Parathyroid adenoma (tissue), 2 donors: ENCODE data around the gene NR1H3.

Source experiments
- H2AFZ ChIP-seq: fragments of 300-600 bp; sonication (generic); one replicate; pipeline ENCODE4 v1.7.0; 2017; ENCODE audit warnings: antibody characterized with exemption, mild to moderate bottlenecking
- H3K27ac ChIP-seq: fragments of 300-600 bp; sonication (generic); one replicate; pipeline ENCODE4 v1.7.0; 2017
- H3K27me3 ChIP-seq: fragments of 300-600 bp; sonication (generic); one replicate; pipeline ENCODE4 v1.7.0; 2017; ENCODE audit warnings: low read length; ENCODE audit not compliant: control insufficient read depth, insufficient read depth
- H3K36me3 ChIP-seq: fragments of 300-600 bp; sonication (generic); one replicate; pipeline ENCODE4 v1.7.0; 2017; ENCODE audit warnings: low read length; ENCODE audit not compliant: control insufficient read depth, insufficient read depth
- H3K4me1 ChIP-seq: fragments of 300-600 bp; sonication (generic); one replicate; pipeline ENCODE4 v1.7.0; 2017; ENCODE audit warnings: control low read depth
- H3K4me2 ChIP-seq: fragments of 300-600 bp; sonication (generic); one replicate; pipeline ENCODE4 v1.7.0; 2017; ENCODE audit warnings: low read length
- H3K4me3 ChIP-seq: fragments of 300-600 bp; sonication (generic); one replicate; pipeline ENCODE4 v1.7.0; 2017; ENCODE audit warnings: low read depth, low read length
- H3K79me2 ChIP-seq: fragments of 300-600 bp; sonication (generic); one replicate; pipeline ENCODE4 v1.7.0; 2017; ENCODE audit warnings: control low read depth
- H3K9ac ChIP-seq: fragments of 300-600 bp; sonication (generic); one replicate; pipeline ENCODE4 v1.7.0; 2017; ENCODE audit warnings: mild to moderate bottlenecking
- H3K9me3 ChIP-seq: fragments of 300-600 bp; sonication (generic); one replicate; pipeline ENCODE4 v1.7.0; 2017; ENCODE audit warnings: low read length; ENCODE audit not compliant: control insufficient read depth
- TF ChIP-seq, protein P1 (sequence below): fragments of 300-600 bp; sonication (generic); IDR thresholded peaks from one replicate; pipeline ENCODE4 v1.7.0; 2017; ENCODE audit warnings: antibody characterized with exemption, mild to moderate bottlenecking
- donor health status: primary hyperparathyroidism.

Gene NR1H3

DNA sequence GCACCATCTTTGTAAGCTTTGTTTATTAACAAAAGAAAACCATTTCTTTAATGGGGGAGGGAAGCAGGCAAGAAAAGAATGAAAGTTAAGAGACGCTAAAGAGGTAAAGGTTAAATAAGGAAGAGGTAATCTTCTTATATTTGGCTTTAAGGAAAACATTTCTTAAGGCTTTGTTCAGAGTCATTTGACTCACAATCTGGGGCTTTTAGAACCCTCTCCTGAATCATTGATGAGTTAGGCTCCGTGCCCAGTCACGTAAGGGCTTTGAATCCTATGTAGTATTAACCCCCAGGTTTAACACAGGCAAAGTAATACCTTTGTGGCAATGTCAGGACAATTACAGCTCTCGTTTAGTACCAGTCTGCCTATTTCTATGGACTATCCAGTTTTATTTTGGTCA lies 38.2 kb downstream of the NR1H3 start:
- no peak overlapping the region for H2AFZ ChIP-seq
- no peaks in the 10 kb centered on the region for H3K27me3 ChIP-seq
- H3K4me1 ChIP-seq = no peaks in the 10 kb centered on the region
- H3K9ac ChIP-seq = no peak overlapping the region
- no peak overlapping the region for H3K27ac ChIP-seq
- H3K79me2 ChIP-seq = no peaks in the 10 kb centered on the region
- TF ChIP-seq, protein P1, sequence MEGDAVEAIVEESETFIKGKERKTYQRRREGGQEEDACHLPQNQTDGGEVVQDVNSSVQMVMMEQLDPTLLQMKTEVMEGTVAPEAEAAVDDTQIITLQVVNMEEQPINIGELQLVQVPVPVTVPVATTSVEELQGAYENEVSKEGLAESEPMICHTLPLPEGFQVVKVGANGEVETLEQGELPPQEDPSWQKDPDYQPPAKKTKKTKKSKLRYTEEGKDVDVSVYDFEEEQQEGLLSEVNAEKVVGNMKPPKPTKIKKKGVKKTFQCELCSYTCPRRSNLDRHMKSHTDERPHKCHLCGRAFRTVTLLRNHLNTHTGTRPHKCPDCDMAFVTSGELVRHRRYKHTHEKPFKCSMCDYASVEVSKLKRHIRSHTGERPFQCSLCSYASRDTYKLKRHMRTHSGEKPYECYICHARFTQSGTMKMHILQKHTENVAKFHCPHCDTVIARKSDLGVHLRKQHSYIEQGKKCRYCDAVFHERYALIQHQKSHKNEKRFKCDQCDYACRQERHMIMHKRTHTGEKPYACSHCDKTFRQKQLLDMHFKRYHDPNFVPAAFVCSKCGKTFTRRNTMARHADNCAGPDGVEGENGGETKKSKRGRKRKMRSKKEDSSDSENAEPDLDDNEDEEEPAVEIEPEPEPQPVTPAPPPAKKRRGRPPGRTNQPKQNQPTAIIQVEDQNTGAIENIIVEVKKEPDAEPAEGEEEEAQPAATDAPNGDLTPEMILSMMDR = no peak
- H3K4me3 ChIP-seq = no peak overlapping the region
- no peaks in the 10 kb centered on the region for H3K36me3 ChIP-seq
- H3K9me3 ChIP-seq = no peaks in the 10 kb centered on the region
- no peak overlapping the region for H3K4me2 ChIP-seq

DNA sequence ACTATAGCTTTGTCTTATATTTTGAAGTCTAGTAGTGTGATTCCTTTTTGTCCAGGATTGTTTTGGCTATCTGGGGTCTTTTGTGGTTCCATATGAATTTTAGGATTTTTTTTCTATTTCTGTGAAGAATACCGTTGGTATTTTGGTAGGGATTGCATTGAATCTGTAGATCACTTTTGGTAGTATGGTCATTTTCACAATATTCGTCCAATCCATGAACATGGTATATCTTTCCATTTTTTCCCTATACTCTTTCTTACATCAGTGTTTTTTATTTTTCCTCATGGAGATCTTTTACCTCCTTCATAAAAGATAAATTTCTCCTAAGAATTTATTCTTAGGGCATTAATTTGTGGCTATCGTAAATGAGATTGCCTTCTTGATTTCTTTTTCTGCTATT lies 41.3 kb downstream of the NR1H3 start:
- no peaks in the 10 kb centered on the region for H3K4me1 ChIP-seq
- H3K27me3 ChIP-seq = no peaks in the 10 kb centered on the region
- H3K9ac ChIP-seq = no peak overlapping the region
- H3K4me2 ChIP-seq = no peak overlapping the region
- no peak overlapping the region for H3K4me3 ChIP-seq
- no peak overlapping the region for H2AFZ ChIP-seq
- H3K79me2 ChIP-seq = peaks cover 3% of the 10 kb centered on the region
- no peaks in the 10 kb centered on the region for H3K9me3 ChIP-seq
- no peak overlapping the region for H3K27ac ChIP-seq
- TF ChIP-seq, protein P1 = no peak
- no peaks in the 10 kb centered on the region for H3K36me3 ChIP-seq

DNA sequence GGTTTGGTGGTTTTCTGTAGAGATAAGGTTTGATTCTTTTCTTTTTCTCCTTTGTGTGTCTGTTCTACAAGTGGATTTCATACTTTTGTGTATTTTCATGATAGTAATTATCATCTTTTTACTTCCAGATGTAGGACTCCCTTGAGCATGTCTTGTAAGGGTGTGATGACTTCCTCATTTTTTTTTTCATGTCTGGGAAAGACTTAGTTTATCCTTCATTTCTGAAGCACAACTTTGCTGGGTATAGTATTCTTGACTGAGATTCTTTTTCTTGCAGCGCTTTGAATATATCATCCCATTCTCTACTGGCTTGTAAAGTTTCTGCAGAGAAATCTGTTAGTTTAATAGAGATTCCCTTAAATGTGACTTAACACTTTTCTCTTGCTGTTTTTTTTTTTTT lies 45.1 kb downstream of the NR1H3 start:
- Histone ChIP-seq H2AFZ (no peak overlapping the region), H3K4me2 (no peak overlapping the region), H3K27ac (no peak overlapping the region), H3K9me3 (no peaks in the 10 kb centered on the region), H3K4me3 (no peak overlapping the region), H3K4me1 (no peaks in the 10 kb centered on the region), H3K9ac (no peak overlapping the region), H3K36me3 (no peaks in the 10 kb centered on the region), H3K79me2 (peaks cover 3% of the 10 kb centered on the region), H3K27me3 (no peaks in the 10 kb centered on the region)
- TF ChIP-seq, protein P1 = no peak

DNA sequence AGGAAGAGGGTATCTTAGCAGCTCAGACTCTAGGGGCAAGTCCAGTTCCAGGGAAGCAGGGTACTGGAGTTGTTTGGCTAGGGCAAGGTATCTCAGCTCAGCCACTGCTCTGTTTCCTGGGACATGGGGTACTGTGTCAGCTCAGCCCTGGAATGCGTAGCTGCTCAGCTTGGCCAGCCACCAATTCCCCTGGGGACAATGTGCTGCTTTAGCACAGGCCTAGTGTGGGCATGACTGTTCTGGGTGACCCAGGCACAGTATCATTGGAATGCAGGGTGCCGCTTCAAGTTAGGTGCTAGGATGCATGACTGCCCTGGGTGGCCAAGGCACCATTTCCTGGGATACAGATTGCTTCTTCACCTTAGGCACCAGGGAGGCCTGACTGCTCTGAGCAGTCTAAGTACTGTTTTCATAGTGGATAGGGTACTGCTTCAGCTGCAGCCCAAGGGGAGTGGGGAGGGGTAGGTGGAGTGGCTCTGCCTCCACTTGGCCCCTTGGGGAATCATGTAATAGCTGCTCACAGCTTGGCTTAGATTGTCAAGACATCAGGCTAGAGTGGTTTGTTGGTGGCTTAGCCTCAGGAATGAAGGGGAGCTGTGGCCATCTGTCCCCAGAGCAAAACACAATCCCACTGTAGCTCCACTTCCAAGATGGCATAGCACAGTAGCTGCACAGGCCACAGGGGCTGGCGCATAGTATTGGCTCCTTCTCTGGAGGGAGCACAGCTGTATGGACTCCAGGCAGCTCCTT lies 48.1 kb downstream of the NR1H3 start:
- Histone ChIP-seq H3K27ac (no peak overlapping the region), H3K9me3 (no peaks in the 10 kb centered on the region), H3K4me3 (no peak overlapping the region), H3K36me3 (no peaks in the 10 kb centered on the region), H3K4me1 (no peaks in the 10 kb centered on the region), H3K4me2 (no peak overlapping the region), H3K27me3 (no peaks in the 10 kb centered on the region), H3K79me2 (peaks cover 3% of the 10 kb centered on the region), H3K9ac (no peak overlapping the region), H2AFZ (no peak overlapping the region)
- TF ChIP-seq, protein P1 = no peak

DNA sequence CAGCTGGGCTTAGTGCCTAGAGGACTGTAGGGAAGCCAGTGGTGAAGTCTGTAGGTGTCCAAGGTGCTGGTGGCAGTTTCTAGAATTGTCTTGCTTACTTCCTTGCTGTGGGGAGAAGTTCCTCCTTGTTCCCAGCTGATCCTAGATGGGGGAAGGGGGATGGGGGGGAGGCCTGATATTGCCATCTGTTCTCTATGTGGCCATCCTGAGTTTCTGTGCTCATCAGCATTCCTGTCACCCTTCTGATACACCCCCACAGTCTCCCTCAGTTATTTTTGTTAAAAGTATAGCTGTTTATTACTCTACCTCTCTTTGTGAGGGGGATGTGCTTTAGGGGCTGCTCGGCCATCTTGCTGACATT lies 48.7 kb downstream of the NR1H3 start:
- Histone ChIP-seq H3K4me3 (no peak overlapping the region), H3K4me1 (no peaks in the 10 kb centered on the region), H3K9ac (no peak overlapping the region), H3K79me2 (peaks cover 3% of the 10 kb centered on the region), H2AFZ (no peak overlapping the region), H3K27me3 (no peaks in the 10 kb centered on the region), H3K36me3 (no peaks in the 10 kb centered on the region), H3K4me2 (no peak overlapping the region), H3K9me3 (no peaks in the 10 kb centered on the region), H3K27ac (no peak overlapping the region)
- TF ChIP-seq, protein P1 = no peak
